ENCODE results near the gene PARD3B. TPM values are rescaled to one million over a fixed set of nuclear protein-coding genes. Genes with fewer than 3 reads are reported as not detected.

Gene PARD3B
- total RNA-seq, 1 experiment from 2014 or later = 6.4 TPM

DNA sequence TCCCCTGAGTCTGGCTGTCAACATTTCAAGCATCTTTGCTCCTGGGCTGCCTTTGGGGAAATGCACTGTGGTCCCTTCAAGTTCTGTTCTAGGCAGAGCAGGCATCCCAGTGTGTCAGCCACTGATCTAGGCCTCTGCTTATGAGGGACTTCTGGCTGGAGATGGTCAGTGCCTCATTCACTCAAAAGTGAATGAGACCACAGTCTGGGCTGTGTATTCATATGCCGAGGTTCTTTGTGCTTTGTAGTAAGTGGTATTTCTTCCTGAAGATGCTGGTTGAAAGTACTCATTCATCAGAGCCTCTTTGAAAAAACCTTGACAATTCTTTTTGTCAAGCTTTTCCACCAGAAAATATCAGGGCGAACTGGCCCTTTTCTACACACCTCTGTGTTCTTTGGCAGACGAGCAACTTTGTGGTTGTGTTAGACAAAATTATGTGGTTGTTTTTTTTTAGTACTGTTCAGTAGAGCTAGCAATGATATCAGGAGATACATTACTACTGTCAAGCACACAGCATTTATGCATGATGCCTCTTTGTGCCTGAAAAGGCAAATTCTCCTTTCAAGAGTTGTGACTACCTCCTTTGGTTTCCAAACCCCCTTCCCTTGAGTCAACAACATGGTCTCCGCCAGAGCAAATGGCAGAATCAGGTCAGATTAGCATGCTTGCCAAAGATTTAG is 626.1 kb downstream of the PARD3B start:
- no peak overlapping the region for H3T11ph ChIP-seq (ENCODE audit: low read length)
- no peak overlapping the region for H3K18ac ChIP-seq (ENCODE audit: insufficient read length, low read depth, low read length)
- no peaks in the 10 kb centered on the region for H3K9me3 Mint-ChIP-seq
- no peak overlapping the region for H3K4ac ChIP-seq (ENCODE audit: low read depth, low read length)
- no peak overlapping the region for H2AFZ ChIP-seq (ENCODE audit: low read length)
- no peaks in the 10 kb centered on the region for H4K20me1 ChIP-seq (ENCODE audit: control insufficient read depth, insufficient read depth, insufficient read length)
- no peaks in the 10 kb centered on the region; a peak in 1 of 4 replicates for H3K4me1 Mint-ChIP-seq
- H2BK15ac ChIP-seq (ENCODE audit: low read depth, low read length) = no peak overlapping the region
- no peak overlapping the region for H2BK20ac ChIP-seq (ENCODE audit: low read depth, low read length, poor library complexity, severe bottlenecking)
- H2BK5ac ChIP-seq (ENCODE audit: insufficient read length, low read length) = no peak overlapping the region
- no peak overlapping the region for H3K4me2 ChIP-seq (ENCODE audit: insufficient read depth, insufficient read length, low read length)
- no peaks in the 10 kb centered on the region for H3K23me2 ChIP-seq (ENCODE audit: insufficient read length, low read depth, low read length, poor library complexity, severe bottlenecking)
- no peak overlapping the region for H2AK5ac ChIP-seq (ENCODE audit: insufficient read length, low read length)
- H3K79me2 ChIP-seq (ENCODE audit: insufficient read depth, low read length) = no peaks in the 10 kb centered on the region
- no peaks in the 10 kb centered on the region for H3K9me3 ChIP-seq (ENCODE audit: control insufficient read depth, low read depth, low read length)
- H3K27me3 Mint-ChIP-seq (ENCODE audit: low read depth) = no peaks in the 10 kb centered on the region
- no peak overlapping the region for H3K27ac ChIP-seq (ENCODE audit: insufficient read length, low read depth, low read length)
- no peak overlapping the region for H4K8ac ChIP-seq (replicated peaks; ENCODE audit: insufficient read length, low read depth, low read length)
- H2BK12ac ChIP-seq (ENCODE audit: insufficient read length, low read depth, low read length) = no peak overlapping the region
- no peak overlapping the region for H4K91ac ChIP-seq (ENCODE audit: insufficient read length, low read depth, low read length)
- H3K79me1 ChIP-seq (ENCODE audit: insufficient read depth, low read depth, low read length, poor library complexity, severe bottlenecking) = no peaks in the 10 kb centered on the region
- no peak for TF ChIP-seq CTCF (conservative IDR thresholded peaks at IDR 0.05)
- no peak overlapping the region for H3K4me3 Mint-ChIP-seq
- no peaks in the 10 kb centered on the region for H3K27me3 ChIP-seq (ENCODE audit: insufficient read depth, low read length)
- no peak for DNase-seq
- H3K14ac ChIP-seq (ENCODE audit: insufficient read depth, low read length) = no peak overlapping the region
- H3K36me3 Mint-ChIP-seq (ENCODE audit: insufficient read depth in 1 of 3, low read depth in 3 of 3) = 0 out of 7 replicates have a peak, but pooled peaks cover 0 to 6% (median 0%) of the 10 kb centered on the region in 3 experiments
- no CpG with 5 or more reads among the region's 4 CpGs for WGBS (ENCODE audit: extremely low coverage, insufficient read length, low lambda C conversion rate)
- no peak overlapping the region for H3K27ac Mint-ChIP-seq
- H3K4me1 ChIP-seq (ENCODE audit: insufficient read depth, low read length) = no peaks in the 10 kb centered on the region
- no peak overlapping the region for H4K5ac ChIP-seq (ENCODE audit: insufficient read length, low read depth, low read length)
- no peak overlapping the region for H3K23ac ChIP-seq (ENCODE audit: insufficient read length, low read depth, low read length)
- H3K56ac ChIP-seq (ENCODE audit: insufficient read length, low read depth, low read length) = no peak overlapping the region
- no peak overlapping the region for H3K9ac ChIP-seq (ENCODE audit: extremely low read depth, insufficient read length, low read length)
- no peak overlapping the region for H2BK120ac ChIP-seq (ENCODE audit: low read depth, low read length, poor library complexity, severe bottlenecking)

Measured in H9 (cell line).